PC-3 (cell line): Measurements from ENCODE around the gene ERCC4.

Experiments used
- CTCF ChIP-seq: fragments of 300-600 bp; sonication (generic); conservative IDR thresholded peaks from 2 replicates; pipeline ENCODE4 v1.5.1; 2017; ENCODE audit warnings: antibody characterized with exemption, low read depth, mild to moderate bottlenecking, low read length
- EZH2phosphoT487 ChIP-seq: fragments of 300-600 bp; sonication (generic); IDR thresholded peaks from 2 replicates; pipeline ENCODE4 v1.6.1; 2018; ENCODE audit warnings: mild to moderate bottlenecking, antibody characterized with exemption, low read length, borderline replicate concordance

GRCh38 chr16:13995194-13995593 is 75.2 kb downstream of the ERCC4 start:
- TF ChIP-seq EZH2phosphoT487, result no peak
- no peak for TF ChIP-seq CTCF
